GM21825 (cell line): Measurements from ENCODE around the gene PDZRN3.

Source experiments
- ATAC-seq: cut with Tn5 transposase; IDR thresholded peaks from one replicate; pipeline ENCODE4 v1.9.1; 2021; ENCODE audit warnings: mild to moderate bottlenecking, moderate library complexity; ENCODE audit not compliant: unreplicated experiment

Gene PDZRN3

GRCh38 chr3:73401059-73401458 lies 223.7 kb downstream of the PDZRN3 start:
- no peak for ATAC-seq

- ATAC-seq: no peak
Measured at GRCh38 chr3:73399666-73400253, 225.0 kb downstream of the PDZRN3 start.

- no peak for ATAC-seq
Measured at GRCh38 chr3:73399106-73399505, 225.6 kb downstream of the PDZRN3 start.

GRCh38 chr3:73398084-73398483 lies 226.7 kb downstream of the PDZRN3 start:
- no peak for ATAC-seq

- no peak for ATAC-seq
Measured at GRCh38 chr3:73394240-73394639, 230.5 kb downstream of the PDZRN3 start.

- no peak for ATAC-seq
Measured at GRCh38 chr3:73393005-73393404, 231.7 kb downstream of the PDZRN3 start.

GRCh38 chr3:73391984-73392383 lies 232.8 kb downstream of the PDZRN3 start:
- no peak for ATAC-seq

GRCh38 chr3:73389928-73390327 lies 234.8 kb downstream of the PDZRN3 start:
- no peak for ATAC-seq

GRCh38 chr3:73389117-73389813 lies 235.5 kb downstream of the PDZRN3 start:
- ATAC-seq: no peak

GRCh38 chr3:73385568-73385967 lies 239.2 kb downstream of the PDZRN3 start:
- ATAC-seq: no peak

GRCh38 chr3:73384091-73384906 lies 240.4 kb downstream of the PDZRN3 start:
- ATAC-seq: no peak

- ATAC-seq: no peak
Measured at GRCh38 chr3:73383470-73384049, 241.2 kb downstream of the PDZRN3 start.

- ATAC-seq: no peak
Measured at GRCh38 chr3:73381551-73381950, 243.2 kb downstream of the PDZRN3 start.

GRCh38 chr3:73380735-73381532 lies 243.8 kb downstream of the PDZRN3 start:
- no peak for ATAC-seq

GRCh38 chr3:73379465-73379864 lies 245.3 kb downstream of the PDZRN3 start:
- no peak for ATAC-seq

GRCh38 chr3:73378207-73378606 lies 246.5 kb downstream of the PDZRN3 start:
- ATAC-seq: no peak

- no peak for ATAC-seq
Measured at GRCh38 chr3:73365756-73366397, 258.9 kb downstream of the PDZRN3 start.

- ATAC-seq: no peak
Measured at GRCh38 chr3:73364517-73364916, 260.2 kb downstream of the PDZRN3 start.

GRCh38 chr3:73363093-73363492 lies 261.6 kb downstream of the PDZRN3 start:
- no peak for ATAC-seq

- ATAC-seq: no peak
Measured at GRCh38 chr3:73361591-73361990, 263.1 kb downstream of the PDZRN3 start.
